ENCODE results near the gene RABEP2.
"Not testable (repeated sequence)": the region's sequence is repeated elsewhere in the genome, so short reads cannot be mapped to it uniquely, and the experiment has no call there.

RABEP2 gene

GRCh38 chr16:28869201-28869600 lies 55.8 kb downstream of the RABEP2 start:
- TF ChIP-seq, protein P1, sequence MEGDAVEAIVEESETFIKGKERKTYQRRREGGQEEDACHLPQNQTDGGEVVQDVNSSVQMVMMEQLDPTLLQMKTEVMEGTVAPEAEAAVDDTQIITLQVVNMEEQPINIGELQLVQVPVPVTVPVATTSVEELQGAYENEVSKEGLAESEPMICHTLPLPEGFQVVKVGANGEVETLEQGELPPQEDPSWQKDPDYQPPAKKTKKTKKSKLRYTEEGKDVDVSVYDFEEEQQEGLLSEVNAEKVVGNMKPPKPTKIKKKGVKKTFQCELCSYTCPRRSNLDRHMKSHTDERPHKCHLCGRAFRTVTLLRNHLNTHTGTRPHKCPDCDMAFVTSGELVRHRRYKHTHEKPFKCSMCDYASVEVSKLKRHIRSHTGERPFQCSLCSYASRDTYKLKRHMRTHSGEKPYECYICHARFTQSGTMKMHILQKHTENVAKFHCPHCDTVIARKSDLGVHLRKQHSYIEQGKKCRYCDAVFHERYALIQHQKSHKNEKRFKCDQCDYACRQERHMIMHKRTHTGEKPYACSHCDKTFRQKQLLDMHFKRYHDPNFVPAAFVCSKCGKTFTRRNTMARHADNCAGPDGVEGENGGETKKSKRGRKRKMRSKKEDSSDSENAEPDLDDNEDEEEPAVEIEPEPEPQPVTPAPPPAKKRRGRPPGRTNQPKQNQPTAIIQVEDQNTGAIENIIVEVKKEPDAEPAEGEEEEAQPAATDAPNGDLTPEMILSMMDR (IDR thresholded peaks at IDR 0.05): no peak
- H3K27ac ChIP-seq: no peak overlapping the region
- no peaks in the 10 kb centered on the region for H3K4me1 ChIP-seq
- H3K79me2 ChIP-seq: no peaks in the 10 kb centered on the region
- no peak overlapping the region for H3K4me2 ChIP-seq (ENCODE audit: low read length)
- H3K36me3 ChIP-seq (ENCODE audit: control insufficient read depth, insufficient read depth, low read length): no peaks in the 10 kb centered on the region
- no peaks in the 10 kb centered on the region for H3K27me3 ChIP-seq (ENCODE audit: control insufficient read depth, insufficient read depth, low read length)
- no peak overlapping the region for H3K9ac ChIP-seq
- H3K4me3 ChIP-seq (ENCODE audit: low read depth, low read length): no peak overlapping the region
- no peak overlapping the region for H2AFZ ChIP-seq
- H3K9me3 ChIP-seq (ENCODE audit: control insufficient read depth, low read length): no peaks in the 10 kb centered on the region

DNA sequence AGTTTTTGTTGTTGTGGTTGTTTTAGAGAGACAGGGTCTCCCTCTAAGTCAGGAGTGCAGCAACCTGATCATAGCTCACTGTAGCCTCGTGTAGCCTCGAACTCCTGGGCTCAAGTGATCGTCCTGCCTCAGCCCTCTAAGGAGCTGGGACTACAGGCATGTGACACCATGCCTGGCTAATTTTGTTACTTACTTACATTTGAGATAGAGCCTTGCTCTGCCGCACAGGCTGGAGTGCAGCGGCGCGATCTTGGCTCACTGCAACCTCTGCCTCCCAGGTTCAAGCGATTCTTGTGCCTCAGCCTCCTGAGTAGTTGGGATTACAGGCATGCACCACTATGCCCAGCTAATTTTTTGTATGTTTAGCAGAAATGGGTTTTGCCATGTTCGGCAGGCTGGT lies 57.4 kb downstream of the RABEP2 start:
- H3K9ac ChIP-seq; H3K27ac ChIP-seq; H3K36me3 ChIP-seq (ENCODE audit: control insufficient read depth, insufficient read depth, low read length): not testable (repeated sequence)

DNA sequence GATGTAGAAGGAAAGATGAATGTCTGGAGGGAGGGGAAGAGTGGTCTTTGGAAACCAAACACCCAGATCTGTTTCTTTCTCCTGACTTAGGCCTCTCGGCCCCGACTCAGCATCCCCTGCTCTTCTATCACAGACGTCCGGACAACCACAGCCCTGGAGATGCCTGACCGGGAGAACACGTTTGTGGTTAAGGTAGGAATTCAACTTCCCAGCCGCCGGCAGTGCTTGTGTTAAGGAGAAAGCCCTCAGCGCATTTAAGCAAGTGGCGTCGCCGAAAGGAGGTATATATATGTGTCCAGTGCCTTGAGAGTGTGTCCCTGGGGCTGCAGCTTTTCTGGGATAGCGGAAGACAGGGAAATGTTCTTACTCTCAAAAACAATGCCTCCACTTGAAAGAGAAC lies 57.8 kb downstream of the RABEP2 start:
- H3K9ac ChIP-seq: no peak overlapping the region
- H3K27me3 ChIP-seq (ENCODE audit: control insufficient read depth, insufficient read depth, low read length): no peaks in the 10 kb centered on the region
- no peaks in the 10 kb centered on the region for H3K36me3 ChIP-seq (ENCODE audit: control insufficient read depth, insufficient read depth, low read length)
- no peak overlapping the region for H3K4me2 ChIP-seq (ENCODE audit: low read length)
- TF ChIP-seq, protein P1 (IDR thresholded peaks at IDR 0.05): no peak
- H3K4me1 ChIP-seq: no peaks in the 10 kb centered on the region
- H3K4me3 ChIP-seq (ENCODE audit: low read depth, low read length): no peak overlapping the region
- H3K27ac ChIP-seq: no peak overlapping the region
- no peaks in the 10 kb centered on the region for H3K79me2 ChIP-seq
- no peak overlapping the region for H2AFZ ChIP-seq
- no peaks in the 10 kb centered on the region for H3K9me3 ChIP-seq (ENCODE audit: control insufficient read depth, low read length)

More for the DNA sequence above, 57.4 kb downstream of the RABEP2 start:
- not testable (repeated sequence) for H2AFZ ChIP-seq; H3K4me1 ChIP-seq; H3K79me2 ChIP-seq; H3K9me3 ChIP-seq (ENCODE audit: control insufficient read depth, low read length); H3K27me3 ChIP-seq (ENCODE audit: control insufficient read depth, insufficient read depth, low read length); H3K4me3 ChIP-seq (ENCODE audit: low read depth, low read length); H3K4me2 ChIP-seq (ENCODE audit: low read length)

GRCh38 chr16:28866454-28866804 lies 58.6 kb downstream of the RABEP2 start:
- Histone ChIP-seq H3K27me3 (ENCODE audit: control insufficient read depth, insufficient read depth, low read length) (no peaks in the 10 kb centered on the region), H3K9ac (no peak overlapping the region)

DNA sequence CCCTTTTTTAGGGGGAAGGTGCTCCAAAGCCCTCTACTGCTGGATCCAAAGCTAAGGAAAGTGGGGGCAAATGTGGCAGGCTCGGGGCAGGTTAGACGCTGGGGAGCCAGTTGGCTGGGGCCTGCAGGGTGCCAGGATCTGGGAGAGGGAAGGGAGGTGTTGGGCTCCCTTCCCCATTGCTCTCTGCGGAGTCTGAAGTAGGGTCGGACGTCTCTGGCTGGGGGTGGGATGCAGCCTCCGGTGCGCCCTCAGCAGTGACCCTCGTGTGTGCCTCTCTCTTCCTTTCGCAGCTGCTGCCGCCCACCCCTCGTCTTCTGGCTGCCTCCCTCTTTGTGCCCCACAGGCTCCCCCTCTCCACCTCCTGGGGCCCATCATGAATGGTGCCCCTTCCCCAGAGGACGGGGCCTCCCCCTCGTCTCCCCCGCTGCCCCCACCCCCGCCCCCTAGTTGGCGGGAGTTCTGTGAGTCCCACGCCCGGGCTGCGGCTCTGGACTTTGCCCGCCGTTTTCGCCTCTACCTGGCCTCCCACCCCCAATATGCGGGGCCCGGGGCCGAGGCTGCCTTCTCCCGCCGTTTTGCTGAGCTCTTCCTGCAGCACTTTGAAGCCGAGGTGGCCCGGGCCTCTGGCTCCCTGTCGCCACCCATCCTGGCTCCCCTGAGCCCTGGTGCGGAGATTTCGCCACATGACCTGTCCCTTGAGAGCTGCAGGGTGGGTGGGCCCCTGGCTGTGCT lies 59.1 kb downstream of the RABEP2 start:
- Histone ChIP-seq H3K4me3 (ENCODE audit: low read depth, low read length) (no peak overlapping the region), H3K4me2 (ENCODE audit: low read length) (no peak overlapping the region), H3K36me3 (ENCODE audit: control insufficient read depth, insufficient read depth, low read length) (no peaks in the 10 kb centered on the region), H3K9ac (no peak overlapping the region), H3K27ac (no peak overlapping the region), H3K79me2 (no peaks in the 10 kb centered on the region), H2AFZ (no peak overlapping the region), H3K4me1 (no peaks in the 10 kb centered on the region), H3K27me3 (ENCODE audit: control insufficient read depth, insufficient read depth, low read length) (no peaks in the 10 kb centered on the region), H3K9me3 (ENCODE audit: control insufficient read depth, low read length) (no peaks in the 10 kb centered on the region)
- TF ChIP-seq, protein P1 (IDR thresholded peaks at IDR 0.05): no peak

More at GRCh38 chr16:28866454-28866804, 58.6 kb downstream of the RABEP2 start:
- TF ChIP-seq, protein P1 (IDR thresholded peaks at IDR 0.05): no peak
- Histone ChIP-seq H3K36me3 (ENCODE audit: control insufficient read depth, insufficient read depth, low read length) (no peaks in the 10 kb centered on the region), H2AFZ (no peak overlapping the region), H3K4me2 (ENCODE audit: low read length) (no peak overlapping the region), H3K27ac (no peak overlapping the region), H3K4me1 (no peaks in the 10 kb centered on the region), H3K9me3 (ENCODE audit: control insufficient read depth, low read length) (no peaks in the 10 kb centered on the region), H3K79me2 (no peaks in the 10 kb centered on the region), H3K4me3 (ENCODE audit: low read depth, low read length) (no peak overlapping the region)

Data from parathyroid adenoma (tissue), 2 donors.